HCT116 (cell line): ENCODE measurements around the gene GABPB1. TPM values are rescaled to one million over a fixed set of nuclear protein-coding genes. Genes with fewer than 3 reads are reported as not detected.

Experiments used
- ATAC-seq: fragments of 200-7000 bp; cut with Tn5 transposase; 2 replicates; pipeline ENCODE4 v1.9.1; 2020; ENCODE audit warnings: mild to moderate bottlenecking, moderate library complexity
- BruUV-seq: library from RNA; stranded (reverse); fragments of 400-500 nt; replicated peaks from 2 replicates; lab custom pipeline; 2021; lab: Mats Ljungman, UMichigan
- CTCF ChIA-PET: fragments of 300-600 bp; sonication (Branson Sonifier 250); formaldehyde crosslinking; loops from one replicate; lab custom pipeline; 2021; ENCODE audit warnings: antibody characterized with exemption; lab: Charles Lee
- POLR2A ChIA-PET: fragments of 300-600, 350-600 bp; sonication (Branson Sonifier 250); formaldehyde crosslinking; loops from one replicate; lab custom pipeline; 2021; ENCODE audit warnings: antibody characterized with exemption; lab: Charles Lee
- RAD21 ChIA-PET, 2 experiments: fragments of 300-600 bp; sonication (Branson Sonifier 250); formaldehyde crosslinking; loops; one replicate each; lab custom pipeline; 2023; ENCODE audit warnings: low total read pairs in 2 of 2; ENCODE audit not compliant: uncharacterized antibody in 2 of 2, unreplicated experiment in 2 of 2, low non-redundant PET in 1 of 2; lab: Charles Lee
- DNase-seq: peaks from one replicate; pipeline ENCODE4 v3.0.0-alpha.2; 2010; ENCODE audit warnings: low read depth, low spot score
- H2AFZ ChIP-seq: fragments of 200-600 bp; shearing (Covaris generic), sonication (generic); 2 replicates; pipeline ENCODE4 v1.6.1; 2017; ENCODE audit warnings: low read depth, mixed run types, mixed read lengths, antibody characterized with exemption, low read length; ENCODE audit not compliant: poor library complexity, severe bottlenecking
- H3K27ac ChIP-seq: 2 replicates; pipeline ENCODE4 v1.5.1; 2012; ENCODE audit warnings: low read depth, low read length
- H3K27me3 ChIP-seq: fragments of 200-600 bp; sonication (generic); 2 replicates; pipeline ENCODE4 v1.6.1; 2016; ENCODE audit warnings: mixed run types, low read length, mixed read lengths; ENCODE audit not compliant: insufficient read depth
- H3K36me3 ChIP-seq, 2 experiments: fragments of 200-500 bp in 1 of 2; fragments of 200-600 bp in 1 of 2; sonication (Bioruptor generic) in 1 of 2; sonication (generic) in 1 of 2; 2 replicates each; pipeline versions ENCODE4 v1.5.1 to v1.6.1; 2014 to 2016; ENCODE audit warnings: low read length in 2 of 2, inconsistent platforms in 1 of 2, mixed read lengths in 1 of 2, mixed run types in 1 of 2; ENCODE audit not compliant: insufficient read depth in 2 of 2, control insufficient read depth in 1 of 2
- H3K4me1 ChIP-seq, 2 experiments: fragments of 200-600 bp in 1 of 2; sonication (generic) in 1 of 2; 2 replicates each; pipeline versions ENCODE4 v1.5.1 to v1.6.1; 2012 to 2017; ENCODE audit warnings: low read length in 2 of 2, inconsistent platforms in 1 of 2, mild to moderate bottlenecking in 1 of 2, mixed read lengths in 1 of 2, mixed run types in 1 of 2, moderate library complexity in 1 of 2; ENCODE audit not compliant: insufficient read depth in 2 of 2, control insufficient read depth in 1 of 2
- H3K4me2 ChIP-seq: fragments of 200-600 bp; sonication (generic); 2 replicates; pipeline ENCODE4 v1.6.1; 2017; ENCODE audit warnings: mixed run types, low read length, mixed read lengths
- H3K4me3 ChIP-seq, 2 experiments: fragments of 200-600 bp in 1 of 2; sonication (generic) in 1 of 2; replicated peaks in 1 of 2; 2 replicates each; pipeline ENCODE4 v1.5.1; 2011 to 2016; ENCODE audit warnings: low read length in 2 of 2, control low read depth in 1 of 2, low read depth in 1 of 2, mild to moderate bottlenecking in 1 of 2, mixed read lengths in 1 of 2, mixed run types in 1 of 2
- H3K79me2 ChIP-seq: fragments of 200-600 bp; sonication (generic); 2 replicates; pipeline ENCODE4 v1.6.1; 2017; ENCODE audit warnings: mild to moderate bottlenecking, mixed run types, low read length, moderate library complexity, mixed read lengths; ENCODE audit not compliant: insufficient read depth
- H3K9ac ChIP-seq: fragments of 200-600 bp; sonication (generic); 2 replicates; pipeline ENCODE4 v1.6.1; 2016; ENCODE audit warnings: low read length, mixed read lengths
- H3K9me2 ChIP-seq: fragments of 200-600 bp; sonication (generic), shearing (Covaris generic); 2 replicates; pipeline ENCODE4 v1.6.1; 2017; ENCODE audit warnings: mixed run types, mild to moderate bottlenecking, moderate library complexity; ENCODE audit not compliant: insufficient read depth
- H3K9me3 ChIP-seq, 2 experiments: fragments of 200-500 bp in 1 of 2; fragments of 200-600 bp in 1 of 2; sonication (Bioruptor generic) in 1 of 2; sonication (generic) in 1 of 2; 2 replicates each; pipeline ENCODE4 v1.6.1; 2014 to 2017; ENCODE audit warnings: low read length in 2 of 2, mixed read lengths in 2 of 2, inconsistent platforms in 1 of 2, low read depth in 1 of 2, mild to moderate bottlenecking in 1 of 2, mixed run types in 1 of 2, moderate library complexity in 1 of 2; ENCODE audit not compliant: control insufficient read depth in 1 of 2, insufficient read depth in 1 of 2
- H4K20me1 ChIP-seq: fragments of 200-600 bp; sonication (generic), shearing (Covaris generic); 2 replicates; pipeline ENCODE4 v1.6.1; 2017; ENCODE audit warnings: mixed run types, mild to moderate bottlenecking, moderate library complexity; ENCODE audit not compliant: insufficient read depth
- ATF3 ChIP-seq: IDR thresholded peaks from 2 replicates; pipeline ENCODE4 v1.6.1; 2012
- CBX3 ChIP-seq: IDR thresholded peaks from 2 replicates; pipeline ENCODE4 v1.6.1; 2012; ENCODE audit warnings: low read depth
- CEBPB ChIP-seq: IDR thresholded peaks from 2 replicates; pipeline ENCODE4 v1.6.1; 2012; ENCODE audit warnings: low read depth
- ELF1 ChIP-seq: IDR thresholded peaks from 2 replicates; pipeline ENCODE4 v1.6.1; 2012; ENCODE audit warnings: low read depth, borderline replicate concordance
- EZH2 ChIP-seq: fragments of 200-600 bp; sonication (generic); IDR thresholded peaks from 2 replicates; pipeline ENCODE4 v1.6.1; 2017; ENCODE audit warnings: antibody characterized with exemption, mixed run types
- JUND ChIP-seq: IDR thresholded peaks from 2 replicates; pipeline ENCODE4 v1.6.1; 2012
- POLR2A ChIP-seq: IDR thresholded peaks from 2 replicates; pipeline ENCODE4 v1.7.0; 2011; ENCODE audit warnings: borderline replicate concordance; ENCODE audit not compliant: insufficient read depth, insufficient read length; ENCODE audit errors: extremely low read depth
- POLR2AphosphoS5 ChIP-seq: IDR thresholded peaks from 2 replicates; pipeline ENCODE4 v1.6.1; 2011; ENCODE audit warnings: mild to moderate bottlenecking, low read depth, low read length, moderate library complexity
- RAD21 ChIP-seq: IDR thresholded peaks from 2 replicates; pipeline ENCODE4 v1.6.1; 2012; ENCODE audit warnings: low read depth, mild to moderate bottlenecking
- SRF ChIP-seq: IDR thresholded peaks from 2 replicates; pipeline ENCODE4 v1.6.1; 2012; ENCODE audit warnings: low read depth
- YY1 ChIP-seq: IDR thresholded peaks from 2 replicates; pipeline ENCODE4 v1.6.1; 2011; ENCODE audit warnings: low read length, low read depth, moderate library complexity, mild to moderate bottlenecking; ENCODE audit not compliant: insufficient replicate concordance; ENCODE audit errors: extremely low read depth
- ZBTB33 ChIP-seq: IDR thresholded peaks from 2 replicates; pipeline ENCODE4 v1.6.1; 2011; ENCODE audit warnings: mild to moderate bottlenecking, low read length, moderate library complexity; ENCODE audit not compliant: insufficient replicate concordance; ENCODE audit errors: extremely low read depth
- ZNF274 ChIP-seq: fragments of 200-500 bp; sonication (Bioruptor generic); IDR thresholded peaks from 2 replicates; pipeline ENCODE4 v1.6.1; 2014; ENCODE audit warnings: mild to moderate bottlenecking, low read depth, low read length, inconsistent platforms
- intact Hi-C: fragments of 100-400 bp; cut with micrococcal nuclease; formaldehyde crosslinking; loops from 2 replicates; pipeline ENCODE4 v1.10.0; 2022
- total RNA-seq: library from RNA; stranded (reverse); gene quantifications from one replicate; pipeline ENCODE4 v1.2.1, GENCODE V29; 2021; ENCODE audit not compliant: unreplicated experiment
- TF ChIP-seq, protein P1 (sequence below): IDR thresholded peaks from 2 replicates; pipeline ENCODE4 v1.6.1; 2012; ENCODE audit warnings: low read depth

Gene GABPB1
- total RNA-seq, 1 experiment from 2014 or later = 20.1 TPM

DNA sequence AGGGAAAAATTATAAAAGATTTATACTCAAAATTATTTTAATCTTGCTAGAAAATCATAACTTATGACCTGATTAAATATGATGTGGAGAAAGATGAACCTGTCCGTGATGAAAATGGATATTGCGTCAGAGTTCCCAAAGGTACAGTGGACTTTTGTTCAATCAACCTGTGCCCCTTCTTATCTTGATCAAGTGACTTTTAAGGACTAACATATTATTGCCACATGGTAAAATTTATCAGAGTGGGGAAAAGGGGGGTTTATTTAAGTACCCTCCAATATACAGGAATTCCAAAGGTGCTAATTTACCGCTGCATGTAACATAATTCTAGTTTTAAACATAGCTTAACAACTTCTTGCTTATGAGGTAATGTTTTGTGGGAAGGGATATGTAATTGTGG lies 129.1 kb downstream of the GABPB1 start:
- Histone ChIP-seq H3K27me3 (no peaks in the 10 kb centered on the region), H4K20me1 (no peaks in the 10 kb centered on the region), H3K4me3 (no peak overlapping the region), H3K9me3 (no peaks in the 10 kb centered on the region), H3K4me1 (no peaks in the 10 kb centered on the region), H3K9ac (no peak overlapping the region), H3K36me3 (no peaks in the 10 kb centered on the region; a peak in 1 of 4 replicates), H3K27ac (no peak overlapping the region), H3K9me2 (no peaks in the 10 kb centered on the region), H3K79me2 (no peaks in the 10 kb centered on the region), H3K4me2 (no peak overlapping the region), H2AFZ (no peak overlapping the region)
- BruUV-seq = no TSS peak
- intact Hi-C loops = no loop called here
- CTCF ChIA-PET = no interaction called here
- POLR2A ChIA-PET = no interaction called here
- TF ChIP-seq POLR2AphosphoS5 (no peak), CBX3 (no peak), RAD21 (no peak), ATF3 (no peak), CEBPB (no peak), SRF (no peak), ZNF274 (no peak), POLR2A (no peak), ELF1 (no peak), EZH2 (no peak), YY1 (no peak), ZBTB33 (no peak), JUND (no peak)
- TF ChIP-seq, protein P1, sequence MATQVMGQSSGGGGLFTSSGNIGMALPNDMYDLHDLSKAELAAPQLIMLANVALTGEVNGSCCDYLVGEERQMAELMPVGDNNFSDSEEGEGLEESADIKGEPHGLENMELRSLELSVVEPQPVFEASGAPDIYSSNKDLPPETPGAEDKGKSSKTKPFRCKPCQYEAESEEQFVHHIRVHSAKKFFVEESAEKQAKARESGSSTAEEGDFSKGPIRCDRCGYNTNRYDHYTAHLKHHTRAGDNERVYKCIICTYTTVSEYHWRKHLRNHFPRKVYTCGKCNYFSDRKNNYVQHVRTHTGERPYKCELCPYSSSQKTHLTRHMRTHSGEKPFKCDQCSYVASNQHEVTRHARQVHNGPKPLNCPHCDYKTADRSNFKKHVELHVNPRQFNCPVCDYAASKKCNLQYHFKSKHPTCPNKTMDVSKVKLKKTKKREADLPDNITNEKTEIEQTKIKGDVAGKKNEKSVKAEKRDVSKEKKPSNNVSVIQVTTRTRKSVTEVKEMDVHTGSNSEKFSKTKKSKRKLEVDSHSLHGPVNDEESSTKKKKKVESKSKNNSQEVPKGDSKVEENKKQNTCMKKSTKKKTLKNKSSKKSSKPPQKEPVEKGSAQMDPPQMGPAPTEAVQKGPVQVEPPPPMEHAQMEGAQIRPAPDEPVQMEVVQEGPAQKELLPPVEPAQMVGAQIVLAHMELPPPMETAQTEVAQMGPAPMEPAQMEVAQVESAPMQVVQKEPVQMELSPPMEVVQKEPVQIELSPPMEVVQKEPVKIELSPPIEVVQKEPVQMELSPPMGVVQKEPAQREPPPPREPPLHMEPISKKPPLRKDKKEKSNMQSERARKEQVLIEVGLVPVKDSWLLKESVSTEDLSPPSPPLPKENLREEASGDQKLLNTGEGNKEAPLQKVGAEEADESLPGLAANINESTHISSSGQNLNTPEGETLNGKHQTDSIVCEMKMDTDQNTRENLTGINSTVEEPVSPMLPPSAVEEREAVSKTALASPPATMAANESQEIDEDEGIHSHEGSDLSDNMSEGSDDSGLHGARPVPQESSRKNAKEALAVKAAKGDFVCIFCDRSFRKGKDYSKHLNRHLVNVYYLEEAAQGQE = no peak
- DNase-seq = no peak
- no peak for ATAC-seq
- RAD21 ChIA-PET = no interaction called here

Other genes starting within 250 kb of the GABPB1 start
- gene ATP8B4, start 236.0 kb downstream of the GABPB1 start, total RNA-seq = 0.25 TPM
- 14.0 TPM for gene SLC27A2, start 173.0 kb downstream of the GABPB1 start, total RNA-seq
- not detected for gene HDC, start 89.5 kb downstream of the GABPB1 start, total RNA-seq
- gene USP8, start 69.2 kb upstream of the GABPB1 start, total RNA-seq = 67.9 TPM
- not detected for gene USP50, start 191.5 kb upstream of the GABPB1 start, total RNA-seq